ENCODE data around the gene IL17C. TPM values are rescaled to one million over a fixed set of nuclear protein-coding genes. Genes with fewer than 3 reads are reported as not detected.

The IL17C gene
- total and polyA plus RNA-seq, 4 donors, result not detected

GRCh38 chr16:88649924-88650748, 11.8 kb downstream of the IL17C start:
- Histone ChIP-seq H3K9me3 (ENCODE audit: control insufficient read depth, insufficient read depth, low read length) (no peaks in the 10 kb centered on the region), H3K4me1 (ENCODE audit: control insufficient read depth, insufficient read depth, low read length) (peaks cover 26% of the 10 kb centered on the region), H3K27me3 (ENCODE audit: control insufficient read depth, insufficient read depth, low read length) (no peaks in the 10 kb centered on the region), H3K27ac (ENCODE audit: low read depth, low read length) (no peak overlapping the region), H3K36me3 (ENCODE audit: control insufficient read depth, insufficient read depth, low read length) (peaks cover 72% of the 10 kb centered on the region), H3K4me3 (ENCODE audit: low read depth, low read length) (peak overlapping the region; percentile 58)
- WGBS (ENCODE audit: insufficient coverage), result 32% methylated on average over 35 of the region's 37 CpGs
- peak in 2 of 6 donors; percentile 31 to 45 for DNase-seq (ENCODE audit: low read depth in 4 of 6, low spot score in 6 of 6)

GRCh38 chr16:88650749-88651275, 12.4 kb downstream of the IL17C start, which contains the start of gene CYBA:
Gene CYBA, minus strand, starts transcription at chr16:88651053. Its CDS starts 40 bp downstream, at chr16:88651013.
- Histone ChIP-seq H3K9me3 (ENCODE audit: control insufficient read depth, insufficient read depth, low read length) (no peaks in the 10 kb centered on the region), H3K27me3 (ENCODE audit: control insufficient read depth, insufficient read depth, low read length) (no peaks in the 10 kb centered on the region), H3K4me1 (ENCODE audit: control insufficient read depth, insufficient read depth, low read length) (peaks cover 26% of the 10 kb centered on the region), H3K4me3 (ENCODE audit: low read depth, low read length) (peak within 1 kb of the TSS; percentile 58), H3K36me3 (ENCODE audit: control insufficient read depth, insufficient read depth, low read length) (peaks cover 79% of the 10 kb centered on the region), H3K27ac (ENCODE audit: low read depth, low read length) (peak within 1 kb of the TSS; percentile 33)
- WGBS (ENCODE audit: insufficient coverage), result 5% methylated on average over 41 of the region's 41 CpGs
- DNase-seq (ENCODE audit: low read depth in 4 of 6, low spot score in 6 of 6), result peak in 2 of 6 donors; percentile 18 to 53

DNA sequence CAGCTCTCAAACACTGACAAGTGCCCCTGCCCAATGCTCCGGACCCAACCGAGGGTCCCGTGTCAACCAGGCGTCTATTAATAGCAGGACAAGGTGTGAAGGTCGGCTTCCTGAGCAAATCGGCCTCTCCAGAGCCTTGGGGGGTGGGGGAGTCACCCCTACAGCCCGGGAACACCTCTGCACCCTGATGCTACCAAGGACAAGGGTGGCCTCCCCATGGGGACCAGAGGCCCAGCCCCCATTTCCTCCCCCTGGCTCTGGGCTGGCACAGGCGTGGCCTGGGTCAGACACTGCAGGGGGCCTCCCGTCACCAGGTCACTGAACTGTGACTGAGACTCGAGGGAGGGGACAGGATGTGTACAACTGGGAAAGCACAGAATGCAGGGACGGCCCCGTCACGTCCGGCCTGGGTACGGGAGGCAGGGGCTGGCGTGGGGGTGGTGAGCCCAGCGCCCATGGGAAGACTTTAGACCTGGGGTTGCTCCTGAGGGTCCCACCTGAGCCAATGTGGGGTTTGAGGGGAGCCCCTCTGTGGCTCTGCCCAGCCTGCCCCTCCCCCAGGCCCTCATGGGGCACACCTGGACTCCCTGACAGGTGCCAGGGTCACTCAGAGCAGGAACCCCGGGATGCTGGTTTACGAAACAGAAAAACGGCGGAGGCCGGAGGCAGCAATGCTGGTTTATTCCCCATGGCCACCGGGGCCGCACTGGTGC, 13.1 kb downstream of the IL17C start:
- Histone ChIP-seq H3K27ac (ENCODE audit: low read depth, low read length) (peak overlapping the region; percentile 33), H3K4me1 (ENCODE audit: control insufficient read depth, insufficient read depth, low read length) (peaks cover 26% of the 10 kb centered on the region), H3K9me3 (ENCODE audit: control insufficient read depth, insufficient read depth, low read length) (no peaks in the 10 kb centered on the region), H3K27me3 (ENCODE audit: control insufficient read depth, insufficient read depth, low read length) (no peaks in the 10 kb centered on the region), H3K36me3 (ENCODE audit: control insufficient read depth, insufficient read depth, low read length) (peaks cover 80% of the 10 kb centered on the region), H3K4me3 (ENCODE audit: low read depth, low read length) (peak overlapping the region; percentile 58)
- peak in 1 of 6 donors; percentile 22 for DNase-seq (ENCODE audit: low read depth in 4 of 6, low spot score in 6 of 6)
- 60% methylated on average over 22 of the region's 24 CpGs for WGBS (ENCODE audit: insufficient coverage)

- WGBS (ENCODE audit: insufficient coverage), result 88% methylated on average over 29 of the region's 29 CpGs
- Histone ChIP-seq H3K4me3 (ENCODE audit: low read depth, low read length) (no peak overlapping the region), H3K4me1 (ENCODE audit: control insufficient read depth, insufficient read depth, low read length) (peaks cover 26% of the 10 kb centered on the region), H3K36me3 (ENCODE audit: control insufficient read depth, insufficient read depth, low read length) (peaks cover 83% of the 10 kb centered on the region), H3K9me3 (ENCODE audit: control insufficient read depth, insufficient read depth, low read length) (no peaks in the 10 kb centered on the region), H3K27ac (ENCODE audit: low read depth, low read length) (peak overlapping the region; percentile 33), H3K27me3 (ENCODE audit: control insufficient read depth, insufficient read depth, low read length) (no peaks in the 10 kb centered on the region)
- no peak for DNase-seq (ENCODE audit: low read depth in 4 of 6, low spot score in 6 of 6)
These were observed 13.8 kb downstream of the IL17C start for GRCh38 chr16:88651989-88652761.

DNA sequence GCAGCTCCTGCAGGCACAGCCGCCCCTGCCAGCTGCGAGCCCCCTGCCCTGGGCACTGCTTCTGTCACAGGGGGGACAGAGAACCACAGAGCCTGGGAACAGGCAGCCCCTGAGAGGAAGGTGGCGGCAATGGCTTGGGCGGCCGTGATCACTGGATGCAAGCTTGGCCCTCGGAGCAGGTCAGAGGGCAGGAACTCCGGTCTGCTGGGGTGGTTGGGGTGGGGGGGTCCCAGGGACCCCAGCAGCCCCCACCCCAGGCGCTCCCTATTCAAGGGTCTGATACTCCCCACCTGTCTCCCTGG, 14.3 kb downstream of the IL17C start:
- Histone ChIP-seq H3K27ac (ENCODE audit: low read depth, low read length) (no peak overlapping the region), H3K27me3 (ENCODE audit: control insufficient read depth, insufficient read depth, low read length) (no peaks in the 10 kb centered on the region), H3K9me3 (ENCODE audit: control insufficient read depth, insufficient read depth, low read length) (no peaks in the 10 kb centered on the region), H3K4me3 (ENCODE audit: low read depth, low read length) (no peak overlapping the region), H3K4me1 (ENCODE audit: control insufficient read depth, insufficient read depth, low read length) (peaks cover 26% of the 10 kb centered on the region), H3K36me3 (ENCODE audit: control insufficient read depth, insufficient read depth, low read length) (peaks cover 88% of the 10 kb centered on the region)
- WGBS (ENCODE audit: insufficient coverage), result 95% methylated on average over 6 of the region's 8 CpGs
- DNase-seq (ENCODE audit: low read depth in 4 of 6, low spot score in 6 of 6), result no peak

DNA sequence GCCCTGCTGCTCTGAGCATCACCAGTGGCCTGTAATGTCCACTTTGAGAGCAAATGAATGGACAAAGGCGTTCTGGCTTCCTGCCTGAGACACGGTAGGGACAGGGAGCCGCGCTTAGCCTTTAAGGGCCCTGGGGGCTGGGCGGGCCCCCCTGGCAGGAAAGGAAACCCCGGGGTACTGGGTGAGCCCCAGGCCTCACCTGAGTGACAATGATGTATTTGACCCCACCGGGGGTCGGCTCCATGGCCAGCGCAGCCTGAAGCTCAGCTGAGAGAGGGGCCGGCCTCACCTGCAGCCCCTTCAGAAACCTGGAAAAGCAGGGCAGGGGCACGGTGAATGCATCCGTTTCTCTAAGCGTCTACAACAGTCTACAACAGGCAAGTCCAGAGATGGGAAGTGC, 14.7 kb downstream of the IL17C start:
- DNase-seq (ENCODE audit: low read depth in 4 of 6, low spot score in 6 of 6), result no peak
- Histone ChIP-seq H3K9me3 (ENCODE audit: control insufficient read depth, insufficient read depth, low read length) (no peaks in the 10 kb centered on the region), H3K27ac (ENCODE audit: low read depth, low read length) (no peak overlapping the region), H3K4me1 (ENCODE audit: control insufficient read depth, insufficient read depth, low read length) (peaks cover 26% of the 10 kb centered on the region), H3K36me3 (ENCODE audit: control insufficient read depth, insufficient read depth, low read length) (peaks cover 88% of the 10 kb centered on the region), H3K27me3 (ENCODE audit: control insufficient read depth, insufficient read depth, low read length) (no peaks in the 10 kb centered on the region), H3K4me3 (ENCODE audit: low read depth, low read length) (no peak overlapping the region)
- 88% methylated on average over 13 of the region's 13 CpGs for whole genome bisulfite sequencing (ENCODE audit: insufficient coverage)

DNA sequence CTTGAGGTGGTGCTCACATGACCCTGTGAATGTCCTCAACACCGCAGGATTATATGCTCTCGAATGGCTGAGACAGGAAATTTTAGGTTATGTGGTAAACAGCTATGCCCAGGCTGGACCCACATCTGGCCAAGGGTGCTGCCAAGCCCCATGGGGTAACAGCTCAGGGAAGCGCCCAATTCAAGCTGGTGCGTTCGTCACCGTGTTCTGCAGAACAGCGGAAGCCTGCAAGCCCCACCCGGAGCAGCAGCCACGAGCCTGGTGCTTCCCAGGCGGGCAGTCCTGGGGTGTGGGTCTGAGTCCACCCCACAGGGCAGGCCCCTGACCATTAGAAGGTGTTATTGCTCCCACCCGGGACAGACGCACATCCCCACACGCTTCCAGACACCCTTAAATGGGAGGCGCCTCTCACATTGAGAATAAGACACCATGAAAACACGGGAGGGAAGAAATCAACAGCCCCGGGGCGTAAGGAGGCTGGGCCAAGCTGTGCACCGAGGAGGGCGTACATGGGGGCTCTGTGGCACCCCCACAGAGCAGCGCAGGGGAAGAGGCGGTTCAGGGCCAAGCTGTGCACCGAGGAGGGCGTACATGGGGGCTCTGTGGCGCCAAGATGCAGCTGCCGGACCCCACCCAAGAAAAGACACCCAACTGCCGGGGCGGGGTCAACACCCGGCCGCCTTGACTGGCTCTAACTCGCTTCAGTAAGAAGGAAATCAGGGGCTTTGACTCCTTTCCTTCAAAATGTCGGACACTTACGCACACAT, 15.4 kb downstream of the IL17C start:
- H3K9me3 ChIP-seq (ENCODE audit: control insufficient read depth, insufficient read depth, low read length), result no peaks in the 10 kb centered on the region
- no peaks in the 10 kb centered on the region for H3K27me3 ChIP-seq (ENCODE audit: control insufficient read depth, insufficient read depth, low read length)
- no peak for DNase-seq (ENCODE audit: low read depth in 4 of 6, low spot score in 6 of 6)
- WGBS (ENCODE audit: insufficient coverage), result 85% methylated on average over 32 of the region's 32 CpGs
- no peak overlapping the region for H3K27ac ChIP-seq (ENCODE audit: low read depth, low read length)
- peaks cover 92% of the 10 kb centered on the region for H3K36me3 ChIP-seq (ENCODE audit: control insufficient read depth, insufficient read depth, low read length)
- no peak overlapping the region for H3K4me3 ChIP-seq (ENCODE audit: low read depth, low read length)
- peaks cover 26% of the 10 kb centered on the region for H3K4me1 ChIP-seq (ENCODE audit: control insufficient read depth, insufficient read depth, low read length)

- Histone ChIP-seq H3K4me1 (ENCODE audit: control insufficient read depth, insufficient read depth, low read length) (peaks cover 29% of the 10 kb centered on the region), H3K4me3 (ENCODE audit: low read depth, low read length) (no peak overlapping the region), H3K27ac (ENCODE audit: low read depth, low read length) (no peak overlapping the region), H3K9me3 (ENCODE audit: control insufficient read depth, insufficient read depth, low read length) (no peaks in the 10 kb centered on the region), H3K36me3 (ENCODE audit: control insufficient read depth, insufficient read depth, low read length) (peaks cover 96% of the 10 kb centered on the region), H3K27me3 (ENCODE audit: control insufficient read depth, insufficient read depth, low read length) (no peaks in the 10 kb centered on the region)
- no peak for DNase-seq (ENCODE audit: low read depth in 4 of 6, low spot score in 6 of 6)
- 91% methylated on average over 27 of the region's 28 CpGs for WGBS (ENCODE audit: insufficient coverage)
These were observed 16.1 kb downstream of the IL17C start for GRCh38 chr16:88654363-88655052.

All from spinal cord (tissue), 10 donors.